Measurements from ENCODE around the gene MRPL48. TPM values are rescaled to one million over a fixed set of nuclear protein-coding genes. Genes with fewer than 3 reads are reported as not detected.
"Not testable (repeated sequence)": the region's sequence is repeated elsewhere in the genome, so short reads cannot be mapped to it uniquely, and the experiment has no call there.

MRPL48 gene
- 10 to 100 TPM; 24.0 to 41.9 TPM for total RNA-seq

GRCh38 chr11:73787643-73788558 is at the start of gene MRPL48:
Gene MRPL48 (plus strand): TSS chr11:73787874. CDS start chr11:73787972, 98 bp downstream.
- no peaks in the 10 kb centered on the region for H3K9me3 Mint-ChIP-seq
- ATAC-seq (peak; percentile 99 to 100), DNase-seq (ENCODE audit: low spot score in 2 of 2) (peak; percentile 84 to 85)
- H3K36me3 Mint-ChIP-seq, result peaks cover 8 to 9% of the 10 kb centered on the region in 2 donors
- H3K27ac Mint-ChIP-seq, result peak within 1 kb of the TSS; percentile 91 to 99

GRCh38 chr11:73743045-73743444 is 44.6 kb upstream of the MRPL48 start:
- ATAC-seq (no peak), DNase-seq (ENCODE audit: low spot score in 2 of 2) (no peak)
- Mint-ChIP-seq H3K9me3 (no peaks in the 10 kb centered on the region), H3K36me3 (no peaks in the 10 kb centered on the region), H3K27ac (no peak overlapping the region)

GRCh38 chr11:73746701-73747100 is 41.0 kb upstream of the MRPL48 start:
- H3K9me3 Mint-ChIP-seq, result no peaks in the 10 kb centered on the region
- H3K36me3 Mint-ChIP-seq, result peaks cover 0 to 2% of the 10 kb centered on the region in 2 donors
- no peak for DNase-seq (ENCODE audit: low spot score in 2 of 2)
- H3K27ac Mint-ChIP-seq, result no peak overlapping the region
- ATAC-seq, result no peak

- Mint-ChIP-seq H3K36me3 (peaks cover 0 to 4% of the 10 kb centered on the region in 2 donors), H3K9me3 (no peaks in the 10 kb centered on the region), H3K27ac (no peak overlapping the region)
- ATAC-seq (no peak), DNase-seq (ENCODE audit: low spot score in 2 of 2) (no peak)
Measured at GRCh38 chr11:73747762-73748161, 39.9 kb upstream of the MRPL48 start.

- no peak overlapping the region for H3K27ac Mint-ChIP-seq
- no peak for ATAC-seq
- peaks cover 0 to 4% of the 10 kb centered on the region in 2 donors for H3K36me3 Mint-ChIP-seq
- no peaks in the 10 kb centered on the region for H3K9me3 Mint-ChIP-seq
- no peak for DNase-seq (ENCODE audit: low spot score in 2 of 2)
Measured at GRCh38 chr11:73748300-73748699, 39.4 kb upstream of the MRPL48 start.

- Mint-ChIP-seq H3K36me3 (peaks cover 0 to 4% of the 10 kb centered on the region in 2 donors), H3K27ac (no peak overlapping the region), H3K9me3 (no peaks in the 10 kb centered on the region)
- ATAC-seq (no peak), DNase-seq (ENCODE audit: low spot score in 2 of 2) (no peak)
Measured at GRCh38 chr11:73749118-73749517, 38.6 kb upstream of the MRPL48 start.

GRCh38 chr11:73750228-73750627 is 37.4 kb upstream of the MRPL48 start:
- H3K36me3 Mint-ChIP-seq, result peaks cover 0 to 4% of the 10 kb centered on the region in 2 donors
- ATAC-seq, result no peak
- no peak overlapping the region for H3K27ac Mint-ChIP-seq
- DNase-seq (ENCODE audit: low spot score in 2 of 2), result no peak
- H3K9me3 Mint-ChIP-seq, result no peaks in the 10 kb centered on the region

GRCh38 chr11:73750862-73751261 is 36.8 kb upstream of the MRPL48 start:
- not testable (repeated sequence) for H3K36me3 Mint-ChIP-seq; DNase-seq (ENCODE audit: low spot score in 2 of 2); ATAC-seq; H3K9me3 Mint-ChIP-seq
- peak overlapping the region in 1 of 2 donors; percentile 16 for H3K27ac Mint-ChIP-seq

- no peaks in the 10 kb centered on the region for H3K9me3 Mint-ChIP-seq
- H3K27ac Mint-ChIP-seq, result no peak overlapping the region
- ATAC-seq, result no peak
- H3K36me3 Mint-ChIP-seq, result peaks cover 0 to 4% of the 10 kb centered on the region in 2 donors
- no peak for DNase-seq (ENCODE audit: low spot score in 2 of 2)
Measured at GRCh38 chr11:73752216-73752867, 35.3 kb upstream of the MRPL48 start.

- H3K36me3 Mint-ChIP-seq, result peaks cover 0 to 4% of the 10 kb centered on the region in 2 donors
- no peak for ATAC-seq
- no peaks in the 10 kb centered on the region for H3K9me3 Mint-ChIP-seq
- no peak overlapping the region for H3K27ac Mint-ChIP-seq
- DNase-seq (ENCODE audit: low spot score in 2 of 2), result no peak
Measured at GRCh38 chr11:73752903-73753302, 34.8 kb upstream of the MRPL48 start.

GRCh38 chr11:73753938-73754337 is 33.7 kb upstream of the MRPL48 start:
- Mint-ChIP-seq H3K9me3 (no peaks in the 10 kb centered on the region), H3K27ac (no peak overlapping the region), H3K36me3 (peaks cover 0 to 4% of the 10 kb centered on the region in 2 donors)
- no peak for DNase-seq (ENCODE audit: low spot score in 2 of 2)
- ATAC-seq, result no peak

GRCh38 chr11:73755670-73756069 is 32.0 kb upstream of the MRPL48 start:
- peaks cover 11 to 17% of the 10 kb centered on the region in 2 donors for H3K36me3 Mint-ChIP-seq
- no peak for ATAC-seq
- peak overlapping the region in 1 of 2 donors; percentile 50 for H3K27ac Mint-ChIP-seq

GRCh38 chr11:73757598-73757997 is 30.1 kb upstream of the MRPL48 start:
- ATAC-seq (no peak), DNase-seq (ENCODE audit: low spot score in 2 of 2) (no peak)
- no peaks in the 10 kb centered on the region for H3K9me3 Mint-ChIP-seq
- H3K36me3 Mint-ChIP-seq, result peaks cover 11 to 12% of the 10 kb centered on the region in 2 donors
- H3K27ac Mint-ChIP-seq, result no peak overlapping the region

More at GRCh38 chr11:73755670-73756069, 32.0 kb upstream of the MRPL48 start:
- H3K9me3 Mint-ChIP-seq, result no peaks in the 10 kb centered on the region
- no peak for DNase-seq (ENCODE audit: low spot score in 2 of 2)

GRCh38 chr11:73758451-73758850 is 29.2 kb upstream of the MRPL48 start:
- DNase-seq (ENCODE audit: low spot score in 2 of 2) (no peak), ATAC-seq (no peak)
- peaks cover 11 to 12% of the 10 kb centered on the region in 2 donors for H3K36me3 Mint-ChIP-seq
- H3K27ac Mint-ChIP-seq, result no peak overlapping the region
- H3K9me3 Mint-ChIP-seq, result no peaks in the 10 kb centered on the region

- DNase-seq (ENCODE audit: low spot score in 2 of 2), result no peak
- no peaks in the 10 kb centered on the region for H3K9me3 Mint-ChIP-seq
- H3K27ac Mint-ChIP-seq, result peak overlapping the region; percentile 91 to 99
- H3K36me3 Mint-ChIP-seq, result peaks cover 11 to 12% of the 10 kb centered on the region in 2 donors
- ATAC-seq, result no peak
Measured at GRCh38 chr11:73759610-73760134, 28.0 kb upstream of the MRPL48 start.

GRCh38 chr11:73760135-73760678 is 27.5 kb upstream of the MRPL48 start:
- ATAC-seq (peak in 1 of 2 donors; percentile 4), DNase-seq (ENCODE audit: low spot score in 2 of 2) (no peak)

More at GRCh38 chr11:73760135-73760678, 27.5 kb upstream of the MRPL48 start:
- peaks cover 11 to 12% of the 10 kb centered on the region in 2 donors for H3K36me3 Mint-ChIP-seq
- H3K27ac Mint-ChIP-seq, result peak overlapping the region; percentile 91 to 99
- no peaks in the 10 kb centered on the region for H3K9me3 Mint-ChIP-seq
